ENCODE data around the gene CDK2AP2.
"Not testable (repeated sequence)": the region's sequence is repeated elsewhere in the genome, so short reads cannot be mapped to it uniquely, and the experiment has no call there.

GRCh38 chr11:67477344-67478050 lies 30.5 kb downstream of the CDK2AP2 start:
- not testable (repeated sequence) for TF ChIP-seq CTCF, EP300, POLR2A, POLR2AphosphoS5 (IDR thresholded peaks at IDR 0.05)

Measured in upper lobe of left lung (tissue), 4 donors.